H1 (cell line): ENCODE results near the gene FBXO38. TPM values are rescaled to one million over a fixed set of nuclear protein-coding genes. Genes with fewer than 3 reads are reported as not detected.

Experiments
- CTCF ChIA-PET: fragments of 300-600 bp; sonication (Branson Sonifier 250); formaldehyde crosslinking; loops from one replicate; lab custom pipeline; 2021; ENCODE audit not compliant: partially characterized antibody; lab: Charles Lee
- POLR2A ChIA-PET: fragments of 300-600 bp; sonication (Branson Sonifier 250); formaldehyde crosslinking; loops from one replicate; lab custom pipeline; 2021; ENCODE audit warnings: inconsistent platforms; ENCODE audit not compliant: partially characterized antibody; lab: Charles Lee
- DNase-seq, 2 experiments: peaks; one replicate each; pipeline versions ENCODE4 v3.0.0 to v3.0.0-alpha.2; 2010 to 2022; ENCODE audit warnings: low spot score in 2 of 2, low read depth in 1 of 2, mixed read lengths in 1 of 2
- FAIRE-seq: peaks from 2 replicates; lab custom pipeline; 2011; peaks lifted over from hg19 to GRCh38; lab: Jason Lieb, UNC
- H2AFZ ChIP-seq: 2 replicates; pipeline ENCODE4 v1.8.1; 2012; ENCODE audit warnings: low read length, inconsistent platforms
- H2AK5ac ChIP-seq: 2 replicates; pipeline ENCODE4 v1.6.1; 2013; ENCODE audit warnings: low read depth, low read length
- H2BK120ac ChIP-seq: replicated peaks from 2 replicates; pipeline ENCODE3; 2013; ENCODE audit warnings: low read depth, low read length, inconsistent platforms
- H2BK12ac ChIP-seq: 2 replicates; pipeline ENCODE4 v1.6.1; 2013; ENCODE audit warnings: low read depth, low read length
- H2BK15ac ChIP-seq: 2 replicates; pipeline ENCODE4 v1.6.1; 2013; ENCODE audit warnings: low read length
- H2BK20ac ChIP-seq: 2 replicates; pipeline ENCODE4 v1.6.1; 2013; ENCODE audit warnings: low read length
- H2BK5ac ChIP-seq: 2 replicates; pipeline ENCODE4 v1.6.1; 2013; ENCODE audit warnings: low read depth, low read length
- H3K14ac ChIP-seq: 2 replicates; pipeline ENCODE4 v1.6.1; 2013; ENCODE audit warnings: inconsistent platforms; ENCODE audit not compliant: insufficient read length
- H3K18ac ChIP-seq: 2 replicates; pipeline ENCODE4 v1.6.1; 2013; ENCODE audit warnings: low read length; ENCODE audit errors: extremely low read depth
- H3K23ac ChIP-seq: 2 replicates; pipeline ENCODE4 v1.6.1; 2013; ENCODE audit warnings: inconsistent platforms; ENCODE audit not compliant: insufficient read length
- H3K23me2 ChIP-seq: 2 replicates; pipeline ENCODE4 v1.6.1; 2013; ENCODE audit warnings: low read depth, low read length
- H3K27ac ChIP-seq: 2 replicates; pipeline ENCODE4 v1.6.1; 2011; ENCODE audit warnings: low read depth, low read length, inconsistent platforms
- H3K27me3 ChIP-seq, 4 experiments: replicated peaks in 1 of 4; 1 replicate in 1 of 4; 2 replicates in 3 of 4; pipeline versions ENCODE4 v1.6.1 to v1.8.1; 2011 to 2013; ENCODE audit warnings: low read length in 3 of 4, mild to moderate bottlenecking in 3 of 4, inconsistent platforms in 2 of 4, mixed read lengths in 2 of 4, moderate library complexity in 1 of 4; ENCODE audit not compliant: control insufficient read depth in 3 of 4, insufficient read depth in 3 of 4; ENCODE audit errors: extremely low read depth in 1 of 4
- H3K36me3 ChIP-seq, 4 experiments: 2 replicates each; pipeline versions ENCODE4 v1.6.1 to v1.8.1; 2011 to 2013; ENCODE audit warnings: mild to moderate bottlenecking in 4 of 4, low read length in 3 of 4, moderate library complexity in 2 of 4, control low read depth in 1 of 4, inconsistent platforms in 1 of 4; ENCODE audit not compliant: insufficient read depth in 4 of 4, control insufficient read depth in 2 of 4
- H3K4ac ChIP-seq: replicated peaks from 2 replicates; pipeline ENCODE3; 2013; ENCODE audit warnings: low read length, low read depth, mixed read lengths, inconsistent platforms; ENCODE audit not compliant: insufficient read length
- H3K4me1 ChIP-seq, 4 experiments: replicated peaks in 1 of 4; 1 replicate in 1 of 4; 2 replicates in 3 of 4; pipeline versions ENCODE4 v1.6.1 to v1.8.1; 2011 to 2013; ENCODE audit warnings: low read length in 3 of 4, inconsistent platforms in 2 of 4, mixed read lengths in 1 of 4; ENCODE audit not compliant: insufficient read depth in 4 of 4, control insufficient read depth in 3 of 4
- H3K4me2 ChIP-seq, 2 experiments: 2 replicates each; pipeline versions ENCODE4 v1.6.1 to v1.8.1; 2011 to 2013; ENCODE audit warnings: low read depth in 2 of 2, low read length in 2 of 2, control low read depth in 1 of 2, inconsistent platforms in 1 of 2, mild to moderate bottlenecking in 1 of 2; ENCODE audit not compliant: insufficient read depth in 1 of 2
- H3K4me3 ChIP-seq, 4 experiments: fragments of 200-600, 300-600 bp in 1 of 4; sonication (generic), shearing (Covaris generic), sonication (Bioruptor Twin) in 1 of 4; 2 replicates each; pipeline versions ENCODE4 v1.5.1 to v1.8.1; 2011 to 2016; ENCODE audit warnings: low read length in 4 of 4, low read depth in 3 of 4, control low read depth in 2 of 4, inconsistent platforms in 2 of 4, mild to moderate bottlenecking in 2 of 4, mixed read lengths in 1 of 4, moderate library complexity in 1 of 4; ENCODE audit not compliant: insufficient read depth in 2 of 4; ENCODE audit errors: extremely low read depth in 1 of 4
- H3K56ac ChIP-seq: replicated peaks from 2 replicates; pipeline ENCODE3; 2013; ENCODE audit warnings: low read depth, mild to moderate bottlenecking, mixed read lengths, low read length, inconsistent platforms; ENCODE audit not compliant: insufficient read length
- H3K79me1 ChIP-seq: 2 replicates; pipeline ENCODE4 v1.6.1; 2013; ENCODE audit warnings: low read depth, low read length, control low read depth
- H3K79me2 ChIP-seq, 2 experiments: 2 replicates each; pipeline versions ENCODE4 v1.6.1 to v1.8.1; 2012 to 2013; ENCODE audit warnings: low read length in 2 of 2, mild to moderate bottlenecking in 2 of 2, inconsistent platforms in 1 of 2; ENCODE audit not compliant: insufficient read depth in 2 of 2, control insufficient read depth in 1 of 2
- H3K9ac ChIP-seq, 4 experiments: replicated peaks in 1 of 4; 1 replicate in 1 of 4; 2 replicates in 3 of 4; pipeline versions ENCODE4 v1.6.1 to v1.8.1; 2011 to 2013; ENCODE audit warnings: low read depth in 3 of 4, low read length in 3 of 4, control low read depth in 2 of 4, mild to moderate bottlenecking in 2 of 4, moderate library complexity in 2 of 4, inconsistent platforms in 1 of 4; ENCODE audit errors: extremely low read depth in 1 of 4
- H3K9me3 ChIP-seq, 2 experiments: 2 replicates each; pipeline versions ENCODE4 v1.6.1 to v1.8.1; 2012 to 2013; ENCODE audit warnings: mild to moderate bottlenecking in 2 of 2, moderate library complexity in 2 of 2, control low read depth in 1 of 2, inconsistent platforms in 1 of 2, low read depth in 1 of 2, low read length in 1 of 2, mixed read lengths in 1 of 2; ENCODE audit not compliant: insufficient read depth in 2 of 2
- H4K20me1 ChIP-seq, 2 experiments: replicated peaks in 1 of 2; 2 replicates each; pipeline versions ENCODE3 to v1.8.1; 2011 to 2013; ENCODE audit warnings: inconsistent platforms in 2 of 2, low read length in 2 of 2, mild to moderate bottlenecking in 1 of 2; ENCODE audit not compliant: insufficient read depth in 2 of 2, control insufficient read depth in 1 of 2
- H4K5ac ChIP-seq: 2 replicates; pipeline ENCODE4 v1.6.1; 2013; ENCODE audit warnings: low read length, low read depth, mixed read lengths, inconsistent platforms; ENCODE audit not compliant: insufficient read length
- H4K8ac ChIP-seq: 2 replicates; pipeline ENCODE4 v1.8.0; 2013; ENCODE audit warnings: mild to moderate bottlenecking, moderate library complexity, low read length, inconsistent platforms; ENCODE audit not compliant: insufficient read depth; ENCODE audit errors: extremely low read depth
- H4K91ac ChIP-seq: replicated peaks from 2 replicates; pipeline ENCODE3; 2013; ENCODE audit warnings: low read length, mixed read lengths, inconsistent platforms; ENCODE audit not compliant: insufficient read length
- BCL11A ChIP-seq, 2 experiments: IDR thresholded peaks; one replicate each; pipeline ENCODE4 v1.6.1; 2011; ENCODE audit warnings: low read depth in 2 of 2, low read length in 2 of 2, mild to moderate bottlenecking in 2 of 2
- CHD1 ChIP-seq: IDR thresholded peaks from 2 replicates; pipeline ENCODE4 v1.6.1; 2012; ENCODE audit warnings: low read depth, low read length, improper control_type of control experiment
- CREB1 ChIP-seq: IDR thresholded peaks from 2 replicates; pipeline ENCODE4 v1.6.1; 2012; ENCODE audit warnings: inconsistent platforms
- CTBP2 ChIP-seq: IDR thresholded peaks from 2 replicates; pipeline ENCODE4 v1.7.0; 2011; ENCODE audit warnings: borderline replicate concordance, mild to moderate bottlenecking, moderate library complexity, mixed read lengths, low read length; ENCODE audit not compliant: insufficient read depth, insufficient read length
- EP300 ChIP-seq, 2 experiments: IDR thresholded peaks; 1 replicate in 1 of 2; 2 replicates in 1 of 2; pipeline ENCODE4 v1.6.1; 2011 to 2012; ENCODE audit warnings: low read depth in 2 of 2, low read length in 2 of 2, mild to moderate bottlenecking in 2 of 2, borderline replicate concordance in 1 of 2, inconsistent platforms in 1 of 2, moderate library complexity in 1 of 2
- EZH2 ChIP-seq: fragments of 200-600 bp; sonication (generic); IDR thresholded peaks from 2 replicates; pipeline ENCODE4 v1.7.1; 2012; ENCODE audit warnings: low read depth, mild to moderate bottlenecking, moderate library complexity, low read length, inconsistent platforms; ENCODE audit not compliant: severe bottlenecking
- HDAC2 ChIP-seq, 2 experiments: fragments of 300-600 bp in 1 of 2; sonication (generic) in 1 of 2; IDR thresholded peaks; 2 replicates each; pipeline ENCODE4 v1.6.1; 2011 to 2012; ENCODE audit warnings: low read depth in 2 of 2, low read length in 2 of 2, mild to moderate bottlenecking in 2 of 2, moderate library complexity in 2 of 2, borderline replicate concordance in 1 of 2, inconsistent platforms in 1 of 2
- JUN ChIP-seq: IDR thresholded peaks from 2 replicates; pipeline ENCODE4 v1.6.1; 2011; ENCODE audit warnings: low read depth, mild to moderate bottlenecking, improper control_type of control experiment, low read length
- MAFK ChIP-seq: IDR thresholded peaks from 2 replicates; pipeline ENCODE4 v1.6.1; 2012; ENCODE audit warnings: low read depth, mild to moderate bottlenecking, improper control_type of control experiment, low read length
- SAP30 ChIP-seq: fragments of 300-600 bp; sonication (generic); IDR thresholded peaks from 2 replicates; pipeline ENCODE4 v1.7.1; 2012; ENCODE audit warnings: low read length, moderate library complexity, mild to moderate bottlenecking, inconsistent platforms; ENCODE audit not compliant: insufficient read depth, insufficient replicate concordance
- YY1 ChIP-seq: IDR thresholded peaks from 2 replicates; pipeline ENCODE4 v1.6.1; 2011; ENCODE audit warnings: low read depth, mild to moderate bottlenecking, low read length
- WGBS, 2 experiments: shearing (Covaris generic) in 1 of 2; methylation state at CpG; one replicate each; pipeline versions ENCODE4 v1.1.6 to v1.1.7; 2013 to 2015; ENCODE audit warnings: low lambda C conversion rate in 2 of 2, mixed read lengths in 2 of 2, inconsistent platforms in 1 of 2, low coverage in 1 of 2, missing lambda C conversion rate in 1 of 2; ENCODE audit not compliant: insufficient replicate concordance in 2 of 2, insufficient coverage in 1 of 2, insufficient read length in 1 of 2; ENCODE audit errors: extremely low coverage in 1 of 2, missing lambda C conversion rate in 1 of 2; 5-methylcytosine and 5-hydroxymethylcytosine counted together
- polyA plus RNA-seq, 7 experiments: library from polyadenylated mRNA; depleted of rRNA in 3 of 7; stranded (reverse) in 5 of 7; unstranded in 2 of 7; fragments of >200 nt in 5 of 7; fragments of 200-250 nt in 2 of 7; gene quantifications; 1 replicate in 5 of 7; 2 replicates in 1 of 7; 4 replicates in 1 of 7; pipeline versions ENCODE4 v1.2.1 to v1.2.3, GENCODE V29; 2011 to 2013; ENCODE audit warnings: missing spikeins in 2 of 7, mixed read lengths in 2 of 7
- total RNA-seq: library from RNA; stranded (reverse); fragmentation: NEBNext Ultra II Directional; extraction: Animal tissue kit (Norgen Biotek cat#: 25700); gene quantifications from 2 replicates; pipeline ENCODE4 v1.2.1, GENCODE V29; 2021

FBXO38 gene
- total and polyA plus RNA-seq, 2 of the 8 experiments (the other 6 are each of a cell fraction or from before 2014, with no cell fraction given) = 9.1 to 34.3 TPM

GRCh38 chr5:148336704-148337435 lies 46.9 kb upstream of the FBXO38 start:
- Histone ChIP-seq H3K14ac (no peak overlapping the region), H3K4me2 (no peak overlapping the region), H3K9ac (no peak overlapping the region), H3K36me3 (no peaks in the 10 kb centered on the region), H2BK20ac (no peak overlapping the region), H2AFZ (no peak overlapping the region), H2BK120ac (no peak overlapping the region), H3K4me1 (no peaks in the 10 kb centered on the region), H3K9me3 (no peaks in the 10 kb centered on the region), H3K56ac (no peak overlapping the region), H3K79me1 (no peaks in the 10 kb centered on the region), H3K23me2 (no peaks in the 10 kb centered on the region), H3K79me2 (no peaks in the 10 kb centered on the region), H2BK5ac (no peak overlapping the region), H2BK12ac (no peak overlapping the region), H4K8ac (no peak overlapping the region), H2BK15ac (no peak overlapping the region), H2AK5ac (no peak overlapping the region), H3K27ac (no peak overlapping the region), H4K5ac (no peak overlapping the region), H3K18ac (no peak overlapping the region), H3K23ac (no peak overlapping the region), H3K4me3 (no peak overlapping the region), H3K4ac (no peak overlapping the region), H4K20me1 (no peaks in the 10 kb centered on the region), H4K91ac (no peak overlapping the region), H3K27me3 (no peaks in the 10 kb centered on the region)
- DNase-seq = no peak
- WGBS, 2 experiments = 100% methylated on average over 3 of the region's 3 CpGs; no CpG with 5 or more reads in 1 of the 2 experiments
- peak; percentile 50 for FAIRE-seq
- CTCF ChIA-PET = interaction anchor here (0.6 to 1.6 kb wide), 6 partner anchors 10 to 150 kb away, joined by 3 to 4 read pairs (median 3); no protein-coding TSS in a partner anchor
- POLR2A ChIA-PET = no interaction called here
- no peak for TF ChIP-seq CREB1
- no peak for TF ChIP-seq BCL11A (IDR thresholded peaks at IDR 0.05; ENCODE audit: low read depth in 2 of 2, low read length in 2 of 2)
- no peak for TF ChIP-seq CHD1
- TF ChIP-seq EZH2 = no peak
- no peak for TF ChIP-seq EP300 (IDR thresholded peaks at IDR 0.05; ENCODE audit: borderline replicate concordance in 1 of 2, low read depth in 2 of 2, low read length in 2 of 2)
- no peak for TF ChIP-seq MAFK
- TF ChIP-seq JUN = no peak
- TF ChIP-seq HDAC2 (IDR thresholded peaks at IDR 0.05; ENCODE audit: borderline replicate concordance in 1 of 2, low read depth in 2 of 2, low read length in 2 of 2) = no peak
- TF ChIP-seq SAP30 = no peak
- no peak for TF ChIP-seq YY1
- TF ChIP-seq CTBP2 = no peak
